ENCODE results near the gene ACSF3. TPM values are rescaled to one million over a fixed set of nuclear protein-coding genes. Genes with fewer than 3 reads are reported as not detected.

Gene ACSF3
- total and polyA plus RNA-seq, 2 donors (not counting 1 experiment from before 2014, with no cell fraction given): 9.2 to 23.1 TPM

DNA sequence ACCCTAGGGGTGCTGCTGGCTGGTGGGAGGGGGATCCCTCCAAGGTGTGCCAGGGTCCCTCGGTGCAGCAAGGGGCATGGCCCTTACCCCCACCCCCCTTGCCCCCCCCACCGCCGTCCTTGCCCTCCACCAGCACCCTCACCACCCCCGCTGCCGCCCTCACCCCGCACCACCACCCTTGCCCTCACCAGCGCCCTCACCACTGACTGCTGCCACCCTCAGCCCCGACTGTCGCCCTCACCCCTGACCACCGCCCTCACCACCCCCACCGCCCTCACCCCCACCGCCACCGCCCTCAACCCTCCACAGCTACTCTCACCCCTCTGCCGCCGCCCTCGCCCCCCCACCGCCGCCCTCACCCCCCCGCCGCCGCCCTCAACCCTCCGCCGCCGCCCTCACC, 23.1 kb upstream of the ACSF3 start:
- Histone ChIP-seq H3K4me1 (ENCODE audit: control insufficient read depth, extremely low read depth, insufficient read depth, low read length) (no peaks in the 10 kb centered on the region), H3K27me3 (ENCODE audit: control insufficient read depth, insufficient read depth, low read length) (peaks cover 10% of the 10 kb centered on the region), H3K79me2 (ENCODE audit: control insufficient read depth, insufficient read depth, low read length) (no peaks in the 10 kb centered on the region), H3K9me3 (ENCODE audit: control insufficient read depth, insufficient read depth, low read depth, low read length) (peaks cover 3% of the 10 kb centered on the region), H2AFZ (ENCODE audit: low read length) (no peak overlapping the region), H3K4me2 (ENCODE audit: extremely low read depth, insufficient read depth, low read length) (no peak overlapping the region), H3K4me3 (replicated peaks in 1 of 4; ENCODE audit: control extremely low read depth in 1 of 4, insufficient read depth in 1 of 4, low read depth in 3 of 4, low read length in 4 of 4) (no peak overlapping the region), H4K20me1 (ENCODE audit: control insufficient read depth, extremely low read depth, insufficient read depth, low read length) (no peaks in the 10 kb centered on the region), H3K36me3 (ENCODE audit: control insufficient read depth, insufficient read depth, low read length) (no peaks in the 10 kb centered on the region), H3K9ac (ENCODE audit: insufficient read depth, low read length) (no peak overlapping the region), H3K27ac (ENCODE audit: insufficient read depth, low read length) (no peak overlapping the region)
- no peak for DNase-seq (ENCODE audit: low read depth in 2 of 2)
- TF ChIP-seq, protein P1, sequence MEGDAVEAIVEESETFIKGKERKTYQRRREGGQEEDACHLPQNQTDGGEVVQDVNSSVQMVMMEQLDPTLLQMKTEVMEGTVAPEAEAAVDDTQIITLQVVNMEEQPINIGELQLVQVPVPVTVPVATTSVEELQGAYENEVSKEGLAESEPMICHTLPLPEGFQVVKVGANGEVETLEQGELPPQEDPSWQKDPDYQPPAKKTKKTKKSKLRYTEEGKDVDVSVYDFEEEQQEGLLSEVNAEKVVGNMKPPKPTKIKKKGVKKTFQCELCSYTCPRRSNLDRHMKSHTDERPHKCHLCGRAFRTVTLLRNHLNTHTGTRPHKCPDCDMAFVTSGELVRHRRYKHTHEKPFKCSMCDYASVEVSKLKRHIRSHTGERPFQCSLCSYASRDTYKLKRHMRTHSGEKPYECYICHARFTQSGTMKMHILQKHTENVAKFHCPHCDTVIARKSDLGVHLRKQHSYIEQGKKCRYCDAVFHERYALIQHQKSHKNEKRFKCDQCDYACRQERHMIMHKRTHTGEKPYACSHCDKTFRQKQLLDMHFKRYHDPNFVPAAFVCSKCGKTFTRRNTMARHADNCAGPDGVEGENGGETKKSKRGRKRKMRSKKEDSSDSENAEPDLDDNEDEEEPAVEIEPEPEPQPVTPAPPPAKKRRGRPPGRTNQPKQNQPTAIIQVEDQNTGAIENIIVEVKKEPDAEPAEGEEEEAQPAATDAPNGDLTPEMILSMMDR (conservative IDR thresholded peaks at IDR 0.05 in 1 of 2, IDR thresholded peaks at IDR 0.05 in 1 of 2; ENCODE audit: low read depth in 1 of 2, low read length in 2 of 2): no peak
- no peak for TF ChIP-seq EZH2 (IDR thresholded peaks at IDR 0.05; ENCODE audit: low read length, missing control alignments)

DNA sequence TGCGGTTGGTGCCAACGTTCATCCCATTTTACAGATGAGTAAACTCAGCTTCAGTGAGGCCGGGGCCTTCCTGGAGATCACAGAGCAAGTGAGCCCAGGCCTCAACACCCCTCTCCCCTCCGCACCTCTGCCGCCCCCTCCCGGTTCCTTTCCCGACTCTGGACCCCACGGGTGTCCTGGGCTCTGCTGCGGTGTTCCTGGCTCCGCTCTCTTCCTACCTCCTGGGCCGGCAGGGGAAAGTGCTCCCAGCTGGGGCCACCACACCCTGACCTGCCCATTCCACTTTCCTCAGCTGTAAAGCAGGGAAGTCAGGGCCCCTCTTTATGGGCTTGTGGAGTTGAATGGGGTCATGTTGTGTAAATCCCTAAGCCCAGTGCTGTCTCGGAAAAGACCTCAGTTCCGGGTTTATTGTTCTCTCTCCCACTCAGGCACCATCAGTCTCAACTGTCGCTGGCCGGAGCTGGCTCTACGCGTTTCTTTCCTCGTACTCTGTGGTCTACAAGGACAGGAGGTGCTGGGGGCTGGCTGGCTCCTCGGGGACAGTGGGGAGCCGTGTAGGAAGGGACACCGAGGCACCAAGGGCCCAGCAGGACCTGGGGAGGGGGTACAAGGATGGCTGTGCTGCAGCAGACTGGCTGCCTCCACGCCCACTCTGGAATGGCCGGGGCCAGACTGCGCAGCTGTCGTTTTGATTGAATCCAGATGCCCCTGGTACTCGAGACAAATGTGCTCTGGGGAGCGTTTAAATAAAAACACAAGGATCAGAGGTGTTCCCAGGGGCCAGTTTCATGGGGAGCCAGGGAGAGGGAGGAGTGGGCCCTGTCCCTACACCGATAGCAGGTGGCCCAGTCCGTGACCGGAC, 21.7 kb upstream of the ACSF3 start:
- no peak overlapping the region for H2AFZ ChIP-seq (ENCODE audit: low read length)
- no peak for DNase-seq (ENCODE audit: low read depth in 2 of 2)
- no peak overlapping the region for H3K4me3 ChIP-seq (replicated peaks in 1 of 4; ENCODE audit: control extremely low read depth in 1 of 4, insufficient read depth in 1 of 4, low read depth in 3 of 4, low read length in 4 of 4)
- peaks cover 10% of the 10 kb centered on the region for H3K9me3 ChIP-seq (ENCODE audit: control insufficient read depth, insufficient read depth, low read depth, low read length)
- H3K27me3 ChIP-seq (ENCODE audit: control insufficient read depth, insufficient read depth, low read length): peaks cover under 1% of the 10 kb centered on the region
- no peaks in the 10 kb centered on the region for H4K20me1 ChIP-seq (ENCODE audit: control insufficient read depth, extremely low read depth, insufficient read depth, low read length)
- H3K4me2 ChIP-seq (ENCODE audit: extremely low read depth, insufficient read depth, low read length): no peak overlapping the region
- no peaks in the 10 kb centered on the region for H3K36me3 ChIP-seq (ENCODE audit: control insufficient read depth, insufficient read depth, low read length)
- H3K9ac ChIP-seq (ENCODE audit: insufficient read depth, low read length): no peak overlapping the region
- no peak for TF ChIP-seq EZH2 (IDR thresholded peaks at IDR 0.05; ENCODE audit: low read length, missing control alignments)
- TF ChIP-seq, protein P1 (conservative IDR thresholded peaks at IDR 0.05 in 1 of 2, IDR thresholded peaks at IDR 0.05 in 1 of 2; ENCODE audit: low read depth in 1 of 2, low read length in 2 of 2): no peak
- no peaks in the 10 kb centered on the region for H3K4me1 ChIP-seq (ENCODE audit: control insufficient read depth, extremely low read depth, insufficient read depth, low read length)
- H3K27ac ChIP-seq (ENCODE audit: insufficient read depth, low read length): no peak overlapping the region
- H3K79me2 ChIP-seq (ENCODE audit: control insufficient read depth, insufficient read depth, low read length): no peaks in the 10 kb centered on the region

DNA sequence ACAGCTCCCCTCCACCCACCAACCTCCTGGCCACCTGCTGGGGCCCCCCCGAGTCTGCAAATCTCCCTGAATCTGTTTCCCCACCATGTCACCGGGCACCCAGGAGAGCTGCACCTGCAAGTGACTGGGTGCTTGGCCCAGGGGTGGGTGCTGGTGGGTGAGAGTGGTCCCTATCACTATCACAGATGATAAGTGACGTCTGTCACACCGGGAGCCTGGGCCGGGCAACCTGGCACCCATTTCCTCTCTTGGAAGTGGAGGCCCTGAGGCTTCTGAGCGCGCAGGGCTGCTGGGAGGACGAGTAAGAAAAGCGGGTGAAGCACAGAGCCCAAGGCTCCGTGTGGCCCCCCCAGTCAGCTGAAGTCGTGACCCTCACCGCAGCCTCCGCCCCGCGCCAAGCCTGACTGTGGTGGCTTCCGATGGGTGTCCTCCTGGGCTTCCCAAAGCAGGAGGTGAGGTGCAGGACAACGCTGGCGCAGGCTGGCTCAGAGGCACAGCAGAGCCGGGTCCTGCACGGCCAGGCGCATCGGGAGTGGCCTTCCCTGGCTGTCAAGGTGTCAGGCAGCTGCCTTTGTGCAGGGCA, 21.0 kb upstream of the ACSF3 start:
- Histone ChIP-seq H3K4me3 (replicated peaks in 1 of 4; ENCODE audit: control extremely low read depth in 1 of 4, insufficient read depth in 1 of 4, low read depth in 3 of 4, low read length in 4 of 4) (no peak overlapping the region), H3K9ac (ENCODE audit: insufficient read depth, low read length) (no peak overlapping the region), H3K4me1 (ENCODE audit: control insufficient read depth, extremely low read depth, insufficient read depth, low read length) (no peaks in the 10 kb centered on the region), H3K27me3 (ENCODE audit: control insufficient read depth, insufficient read depth, low read length) (no peaks in the 10 kb centered on the region), H3K9me3 (ENCODE audit: control insufficient read depth, insufficient read depth, low read depth, low read length) (peaks cover 10% of the 10 kb centered on the region), H3K4me2 (ENCODE audit: extremely low read depth, insufficient read depth, low read length) (no peak overlapping the region), H4K20me1 (ENCODE audit: control insufficient read depth, extremely low read depth, insufficient read depth, low read length) (no peaks in the 10 kb centered on the region), H3K27ac (ENCODE audit: insufficient read depth, low read length) (no peak overlapping the region), H3K79me2 (ENCODE audit: control insufficient read depth, insufficient read depth, low read length) (no peaks in the 10 kb centered on the region), H2AFZ (ENCODE audit: low read length) (no peak overlapping the region), H3K36me3 (ENCODE audit: control insufficient read depth, insufficient read depth, low read length) (no peaks in the 10 kb centered on the region)
- no peak for TF ChIP-seq EZH2 (IDR thresholded peaks at IDR 0.05; ENCODE audit: low read length, missing control alignments)
- TF ChIP-seq, protein P1 (conservative IDR thresholded peaks at IDR 0.05 in 1 of 2, IDR thresholded peaks at IDR 0.05 in 1 of 2; ENCODE audit: low read depth in 1 of 2, low read length in 2 of 2): no peak
- DNase-seq (ENCODE audit: low read depth in 2 of 2): no peak

All from fibroblast of lung (primary cell).